HepG2 (cell line): ENCODE data around the gene AGR2.

Source experiments
- CENPT ChIP-seq: sonication (generic); formaldehyde crosslinking; IDR thresholded peaks from 2 replicates; pipeline ENCODE4 v1.8.0; 2022; ENCODE audit warnings: low read depth, mild to moderate bottlenecking, moderate library complexity, missing genetic modification reagents
- CTCF ChIP-seq: sonication (generic); formaldehyde crosslinking; IDR thresholded peaks from 2 replicates; pipeline ENCODE4 v1.5.0; 2020; ENCODE audit warnings: mild to moderate bottlenecking, missing genetic modification reagents, moderate library complexity
- HNF4G ChIP-seq, 2 experiments: sonication (generic) in 1 of 2; formaldehyde crosslinking in 1 of 2; IDR thresholded peaks; 2 replicates each; pipeline versions ENCODE4 v1.4.0 to v1.6.1; 2011 to 2020; ENCODE audit warnings: borderline replicate concordance in 2 of 2, low read depth in 2 of 2, mild to moderate bottlenecking in 2 of 2, low read length in 1 of 2, missing genetic modification reagents in 1 of 2, moderate library complexity in 1 of 2
- HNRNPK ChIP-seq: fragments of 200-400 bp; formaldehyde crosslinking; IDR thresholded peaks from 2 replicates; pipeline ENCODE4 v1.6.1; 2018; ENCODE audit warnings: low read length, low read depth, moderate library complexity, mild to moderate bottlenecking; ENCODE audit not compliant: poor library complexity, severe bottlenecking
- HOMEZ ChIP-seq: IDR thresholded peaks from 2 replicates; pipeline ENCODE4 v1.6.1; 2016; ENCODE audit warnings: low read depth
- MYC ChIP-seq: sonication (generic); formaldehyde crosslinking; IDR thresholded peaks from 2 replicates; pipeline ENCODE4 v1.9.0; 2021; ENCODE audit warnings: missing genetic modification reagents, borderline replicate concordance
- NR2F1 ChIP-seq, 2 experiments: fragments of 450-650 bp in 1 of 2; formaldehyde crosslinking in 1 of 2; IDR thresholded peaks; 2 replicates each; pipeline versions ENCODE4 v1.5.0 to v1.6.1; 2016 to 2020; ENCODE audit warnings: mild to moderate bottlenecking in 1 of 2, missing compliant biosample characterization in 1 of 2, missing genetic modification reagents in 1 of 2, moderate library complexity in 1 of 2
- POLR2A ChIP-seq, 2 experiments: IDR thresholded peaks; 2 replicates each; pipeline ENCODE4 v1.6.1; 2011; ENCODE audit warnings: low read depth in 2 of 2, low read length in 2 of 2, mild to moderate bottlenecking in 1 of 2, moderate library complexity in 1 of 2; ENCODE audit not compliant: insufficient read depth in 1 of 2
- RFX5 ChIP-seq: IDR thresholded peaks from 2 replicates; pipeline ENCODE4 v1.6.1; 2011; ENCODE audit warnings: low read depth, low read length, improper control_type of control experiment
- RNF2 ChIP-seq: fragments of 450-650 bp; conservative IDR thresholded peaks from 2 replicates; pipeline ENCODE4 v1.6.1; 2016; ENCODE audit warnings: low read depth
- ZNF124 ChIP-seq: sonication (generic); formaldehyde crosslinking; IDR thresholded peaks from 2 replicates; pipeline ENCODE4 v1.4.0; 2020; ENCODE audit warnings: missing genetic modification reagents
- ZNF446 ChIP-seq: sonication (generic); formaldehyde crosslinking; IDR thresholded peaks from 2 replicates; pipeline ENCODE4 v1.5.0; 2020; ENCODE audit warnings: mild to moderate bottlenecking, missing genetic modification reagents
- ZNF549 ChIP-seq: sonication (generic); formaldehyde crosslinking; IDR thresholded peaks from 2 replicates; pipeline ENCODE4 v1.5.0; 2020; ENCODE audit warnings: missing genetic modification reagents
- ZNF7 ChIP-seq: IDR thresholded peaks from 2 replicates; pipeline ENCODE4 v1.6.1; 2016; ENCODE audit warnings: missing biosample characterization, missing genetic modification reagents

- TF ChIP-seq CENPT (no peak), HNF4G (IDR thresholded peaks at IDR 0.05; ENCODE audit: borderline replicate concordance, low read depth, low read length) (no peak), HNF4G (CRISPR knock-in tag; IDR thresholded peaks at IDR 0.05; ENCODE audit: borderline replicate concordance, low read depth) (no peak), CTCF (CRISPR knock-in tag) (no peak), HOMEZ (CRISPR knock-in tag) (no peak), RNF2 (no peak), NR2F1 (CRISPR knock-in tag; IDR thresholded peaks at IDR 0.05) (no peak), ZNF446 (no peak), RFX5 (no peak), ZNF549 (no peak), HNRNPK (no peak), MYC (CRISPR knock-in tag) (no peak), ZNF124 (CRISPR knock-in tag) (no peak), ZNF7 (CRISPR knock-in tag) (no peak), POLR2A (IDR thresholded peaks at IDR 0.05; ENCODE audit: insufficient read depth in 1 of 2, low read depth in 2 of 2, low read length in 2 of 2) (no peak)
Observed at GRCh38 chr7:16845746-16846145, 40.9 kb upstream of the AGR2 start.
